Mammary epithelial cell (primary cell): ENCODE data around the gene MAGOH.

Source experiments
- EZH2 ChIP-seq: IDR thresholded peaks from 2 replicates; pipeline ENCODE4 v1.6.1; 2012; ENCODE audit warnings: low read length, inconsistent platforms, borderline replicate concordance
- TF ChIP-seq, protein P1 (sequence below), 2 donors: IDR thresholded peaks in 1 of 2; conservative IDR thresholded peaks in 1 of 2; 2 replicates each; pipeline ENCODE4 v1.5.1; 2011 to 2012; ENCODE audit warnings: inconsistent platforms in 2 of 2, low read length in 2 of 2, mild to moderate bottlenecking in 2 of 2, control low read depth in 1 of 2, low read depth in 1 of 2; ENCODE audit not compliant: insufficient read depth in 1 of 2; ENCODE audit errors: extremely low read depth in 1 of 2

DNA sequence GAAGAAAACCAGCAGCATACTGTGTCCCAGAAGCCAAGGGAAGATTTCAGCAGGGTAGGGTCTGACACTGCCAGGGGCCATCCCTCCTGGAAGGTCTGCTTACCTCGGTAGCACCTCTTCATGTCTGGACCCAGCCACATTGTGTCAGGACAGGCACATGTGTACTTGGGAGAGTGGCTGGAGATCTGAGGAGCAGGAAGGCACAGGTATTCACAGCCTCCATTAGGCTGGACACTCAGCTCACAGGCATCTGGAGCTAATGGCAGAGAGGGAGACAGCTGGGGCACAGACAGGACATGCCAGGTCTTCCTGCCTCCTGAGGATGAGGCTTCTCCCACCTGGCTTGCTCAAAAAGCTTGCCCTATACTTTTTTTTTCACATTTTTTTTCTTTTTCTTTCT is 19.9 kb upstream of the MAGOH start:
- TF ChIP-seq, protein P1, sequence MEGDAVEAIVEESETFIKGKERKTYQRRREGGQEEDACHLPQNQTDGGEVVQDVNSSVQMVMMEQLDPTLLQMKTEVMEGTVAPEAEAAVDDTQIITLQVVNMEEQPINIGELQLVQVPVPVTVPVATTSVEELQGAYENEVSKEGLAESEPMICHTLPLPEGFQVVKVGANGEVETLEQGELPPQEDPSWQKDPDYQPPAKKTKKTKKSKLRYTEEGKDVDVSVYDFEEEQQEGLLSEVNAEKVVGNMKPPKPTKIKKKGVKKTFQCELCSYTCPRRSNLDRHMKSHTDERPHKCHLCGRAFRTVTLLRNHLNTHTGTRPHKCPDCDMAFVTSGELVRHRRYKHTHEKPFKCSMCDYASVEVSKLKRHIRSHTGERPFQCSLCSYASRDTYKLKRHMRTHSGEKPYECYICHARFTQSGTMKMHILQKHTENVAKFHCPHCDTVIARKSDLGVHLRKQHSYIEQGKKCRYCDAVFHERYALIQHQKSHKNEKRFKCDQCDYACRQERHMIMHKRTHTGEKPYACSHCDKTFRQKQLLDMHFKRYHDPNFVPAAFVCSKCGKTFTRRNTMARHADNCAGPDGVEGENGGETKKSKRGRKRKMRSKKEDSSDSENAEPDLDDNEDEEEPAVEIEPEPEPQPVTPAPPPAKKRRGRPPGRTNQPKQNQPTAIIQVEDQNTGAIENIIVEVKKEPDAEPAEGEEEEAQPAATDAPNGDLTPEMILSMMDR (conservative IDR thresholded peaks at IDR 0.05 in 1 of 2, IDR thresholded peaks at IDR 0.05 in 1 of 2; ENCODE audit: extremely low read depth in 1 of 2, insufficient read depth in 1 of 2, low read depth in 1 of 2, low read length in 2 of 2): no peak
- TF ChIP-seq EZH2: no peak
